D721Med (cell line): ENCODE measurements around the gene HNRNPM.
"Not testable (repeated sequence)": the region's sequence is repeated elsewhere in the genome, so short reads cannot be mapped to it uniquely, and the experiment has no call there.

Experiments
- DNase-seq: peaks from one replicate; pipeline ENCODE4 v3.0.0; 2011; ENCODE audit warnings: low spot score; ENCODE audit not compliant: insufficient read length
- FAIRE-seq: peaks from 2 replicates; lab custom pipeline; 2011; peaks lifted over from hg19 to GRCh38; lab: Jason Lieb, UNC
- CTCF ChIP-seq: IDR thresholded peaks from 2 replicates; pipeline ENCODE4 v1.5.1; 2012; ENCODE audit warnings: mild to moderate bottlenecking, control low read depth; ENCODE audit not compliant: insufficient read depth; ENCODE audit errors: missing control alignments

The HNRNPM gene

GRCh38 chr19:8429044-8429443 lies 15.7 kb upstream of the HNRNPM start:
- no peak for DNase-seq
- FAIRE-seq = no peak
- no peak for TF ChIP-seq CTCF

- DNase-seq = no peak
- no peak for TF ChIP-seq CTCF
- FAIRE-seq = no peak
These were observed 14.9 kb upstream of the HNRNPM start for GRCh38 chr19:8429826-8430225.

- FAIRE-seq = no peak
- TF ChIP-seq CTCF = no peak
- DNase-seq = no peak
These were observed 14.1 kb upstream of the HNRNPM start for GRCh38 chr19:8430650-8431049.

- no peak for TF ChIP-seq CTCF
- no peak for DNase-seq
- no peak for FAIRE-seq
These were observed 6.5 kb upstream of the HNRNPM start for GRCh38 chr19:8438236-8438635.

GRCh38 chr19:8441725-8442544 lies 2.8 kb upstream of the HNRNPM start:
- FAIRE-seq (no peak), DNase-seq (no peak)

GRCh38 chr19:8444140-8444676 lies 567 bp upstream of the HNRNPM start:
- not testable (repeated sequence) for DNase-seq, FAIRE-seq

More at GRCh38 chr19:8441725-8442544, 2.8 kb upstream of the HNRNPM start:
- TF ChIP-seq CTCF = no peak

- TF ChIP-seq CTCF = no peak
- FAIRE-seq (no peak), DNase-seq (no peak)
These were observed 770 bp downstream of the HNRNPM start for GRCh38 chr19:8445488-8446001.
